Ectodermal cell (in vitro differentiated cells): Measurements from ENCODE around the gene FAIM.
A peak's percentile ranks its signal among the peaks of the same experiment; 100 is the strongest.
"Not testable (repeated sequence)": the region's sequence is repeated elsewhere in the genome, so short reads cannot be mapped to it uniquely, and the experiment has no call there.

Experiments used
- H3K27ac ChIP-seq: 2 replicates; pipeline ENCODE4 v1.7.0; 2013; ENCODE audit warnings: mild to moderate bottlenecking, low read depth, low read length; ENCODE audit not compliant: insufficient read depth, poor library complexity, severe bottlenecking
- H3K27me3 ChIP-seq: 2 replicates; pipeline ENCODE4 v1.7.0; 2013; ENCODE audit warnings: mild to moderate bottlenecking, low read length; ENCODE audit not compliant: insufficient read depth, control insufficient read depth, poor library complexity, severe bottlenecking
- H3K36me3 ChIP-seq: one replicate; pipeline ENCODE4 v1.7.0; 2013; ENCODE audit warnings: low read length; ENCODE audit not compliant: control insufficient read depth, insufficient read depth
- H3K4me1 ChIP-seq: one replicate; pipeline ENCODE4 v1.7.0; 2013; ENCODE audit warnings: low read length; ENCODE audit not compliant: control insufficient read depth, insufficient read depth
- H3K4me3 ChIP-seq: 2 replicates; pipeline ENCODE4 v1.7.0; 2013; ENCODE audit warnings: low read depth, low read length, control low read depth; ENCODE audit not compliant: insufficient read depth
- H3K9me3 ChIP-seq: 2 replicates; pipeline ENCODE4 v1.7.0; 2013; ENCODE audit warnings: mild to moderate bottlenecking, low read length, moderate library complexity; ENCODE audit not compliant: control insufficient read depth
- whole genome bisulfite sequencing, 2 experiments: methylation state at CpG; one replicate each; pipeline ENCODE4 v1.1.7; 2013; ENCODE audit warnings: missing lambda C conversion rate in 2 of 2; 5-methylcytosine and 5-hydroxymethylcytosine counted together

FAIM gene

GRCh38 chr3:138673641-138674530 is 65.3 kb downstream of the FAIM start:
- H3K9me3 ChIP-seq = no peaks in the 10 kb centered on the region
- no peaks in the 10 kb centered on the region for H3K36me3 ChIP-seq
- H3K4me1 ChIP-seq = peaks cover 5% of the 10 kb centered on the region
- peak overlapping the region; percentile 80 for H3K27ac ChIP-seq
- no peak overlapping the region for H3K4me3 ChIP-seq
- no peaks in the 10 kb centered on the region for H3K27me3 ChIP-seq
- 71 to 90% methylated on average over 3 to 4 of the region's 4 CpGs for WGBS, 2 experiments

GRCh38 chr3:138675393-138675792 is 66.8 kb downstream of the FAIM start:
- H3K27ac ChIP-seq = no peak overlapping the region
- no peak overlapping the region for H3K4me3 ChIP-seq
- H3K36me3 ChIP-seq = no peaks in the 10 kb centered on the region
- no peaks in the 10 kb centered on the region for H3K27me3 ChIP-seq
- H3K4me1 ChIP-seq = peaks cover 5% of the 10 kb centered on the region
- WGBS, 2 experiments = 100% methylated on average over 1 of the region's 1 CpG; no CpG with 5 or more reads in 1 of the 2 experiments
- H3K9me3 ChIP-seq = no peaks in the 10 kb centered on the region

- WGBS, 2 experiments = no CpG with 5 or more reads among the region's 1 CpG
Observed at GRCh38 chr3:138678086-138678485, 69.5 kb downstream of the FAIM start.

GRCh38 chr3:138678874-138679392 is 70.4 kb downstream of the FAIM start:
- Histone ChIP-seq H3K36me3 (no peaks in the 10 kb centered on the region), H3K27me3 (no peaks in the 10 kb centered on the region), H3K4me3 (no peak overlapping the region), H3K4me1 (no peaks in the 10 kb centered on the region), H3K27ac (no peak overlapping the region), H3K9me3 (no peaks in the 10 kb centered on the region)
- 93 to 96% methylated on average over 4 of the region's 5 CpGs for WGBS, 2 experiments

More at GRCh38 chr3:138678086-138678485, 69.5 kb downstream of the FAIM start:
- Histone ChIP-seq H3K9me3 (no peaks in the 10 kb centered on the region), H3K27me3 (no peaks in the 10 kb centered on the region), H3K27ac (no peak overlapping the region), H3K36me3 (no peaks in the 10 kb centered on the region), H3K4me1 (peaks cover 5% of the 10 kb centered on the region), H3K4me3 (no peak overlapping the region)

GRCh38 chr3:138680974-138681373 is 72.4 kb downstream of the FAIM start:
- H3K27me3 ChIP-seq, H3K36me3 ChIP-seq, H3K4me1 ChIP-seq, H3K9me3 ChIP-seq, H3K27ac ChIP-seq, H3K4me3 ChIP-seq: not testable (repeated sequence)
- WGBS, 2 experiments = 93 to 95% methylated on average over 6 of the region's 6 CpGs

GRCh38 chr3:138681463-138682220 is 73.1 kb downstream of the FAIM start:
- H3K4me1 ChIP-seq = no peaks in the 10 kb centered on the region

GRCh38 chr3:138682648-138683047 is 74.1 kb downstream of the FAIM start:
- Histone ChIP-seq H3K27me3 (no peaks in the 10 kb centered on the region), H3K36me3 (no peaks in the 10 kb centered on the region), H3K4me1 (no peaks in the 10 kb centered on the region), H3K9me3 (no peaks in the 10 kb centered on the region), H3K4me3 (no peak overlapping the region), H3K27ac (no peak overlapping the region)

More at GRCh38 chr3:138681463-138682220, 73.1 kb downstream of the FAIM start:
- 95 to 97% methylated on average over 5 of the region's 5 CpGs for WGBS, 2 experiments
- H3K9me3 ChIP-seq = no peaks in the 10 kb centered on the region
- H3K36me3 ChIP-seq = no peaks in the 10 kb centered on the region
- H3K27me3 ChIP-seq = no peaks in the 10 kb centered on the region
- no peak overlapping the region for H3K27ac ChIP-seq
- no peak overlapping the region for H3K4me3 ChIP-seq
